Fibroblast of skin of left biceps (primary cell): ENCODE results near the gene PANX3.

Experiments
- DNase-seq, 2 experiments: peaks; one replicate each; pipeline ENCODE4 v3.0.0-alpha.2; 2013; ENCODE audit warnings: low read depth in 2 of 2

The PANX3 gene

DNA sequence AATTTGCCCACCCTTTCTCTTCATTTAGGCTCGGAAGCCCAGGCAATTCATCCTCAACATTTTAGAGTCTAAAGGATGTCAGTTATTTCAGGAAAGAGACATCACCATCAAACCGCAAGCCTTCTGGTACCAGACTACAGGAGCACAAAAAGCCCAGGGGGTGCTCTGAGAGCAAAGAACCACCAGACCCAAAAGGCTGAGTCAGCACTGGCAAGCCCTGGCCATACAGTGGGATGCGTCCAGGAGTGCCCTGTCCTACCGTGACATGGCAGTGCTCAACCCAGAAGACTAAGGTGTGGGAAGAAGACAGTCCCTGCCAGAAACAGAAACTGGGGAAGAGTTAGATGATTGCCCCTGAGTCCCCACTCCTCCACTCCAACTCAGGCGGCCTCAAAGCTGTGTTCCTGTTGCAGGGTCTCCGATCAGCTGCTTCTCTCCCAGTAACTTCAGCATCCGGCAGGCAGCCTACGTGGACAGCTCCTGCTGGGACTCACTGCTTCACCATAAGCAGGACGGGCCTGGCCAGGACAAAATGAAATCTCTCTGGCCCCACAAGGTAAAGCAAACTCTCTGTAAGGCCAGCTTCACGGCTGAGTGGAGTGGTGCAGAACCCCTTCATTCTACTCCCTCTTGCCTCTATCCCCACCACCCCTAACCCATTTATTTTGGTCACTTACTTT is 1.5 kb downstream of the PANX3 start:
- DNase-seq = no peak

DNA sequence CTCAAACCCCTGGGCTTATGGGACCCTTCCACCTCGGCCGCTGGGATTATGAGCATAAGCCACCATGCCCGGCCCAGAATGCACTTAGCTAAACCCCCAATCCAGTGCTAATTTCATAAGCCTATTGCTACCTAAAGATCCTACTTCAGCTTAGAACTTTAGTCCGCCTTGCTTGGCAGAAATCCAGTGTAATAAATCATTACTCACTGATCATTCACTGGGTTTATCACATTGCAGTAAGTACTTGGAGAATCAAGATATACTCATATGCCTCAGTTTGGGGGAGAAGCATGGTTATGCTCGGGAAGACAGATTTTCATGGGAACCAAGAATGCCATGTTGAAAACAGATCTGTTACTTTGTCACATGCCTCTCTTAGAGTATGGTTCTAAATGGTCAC is 7.6 kb downstream of the PANX3 start:
- DNase-seq = no peak

DNA sequence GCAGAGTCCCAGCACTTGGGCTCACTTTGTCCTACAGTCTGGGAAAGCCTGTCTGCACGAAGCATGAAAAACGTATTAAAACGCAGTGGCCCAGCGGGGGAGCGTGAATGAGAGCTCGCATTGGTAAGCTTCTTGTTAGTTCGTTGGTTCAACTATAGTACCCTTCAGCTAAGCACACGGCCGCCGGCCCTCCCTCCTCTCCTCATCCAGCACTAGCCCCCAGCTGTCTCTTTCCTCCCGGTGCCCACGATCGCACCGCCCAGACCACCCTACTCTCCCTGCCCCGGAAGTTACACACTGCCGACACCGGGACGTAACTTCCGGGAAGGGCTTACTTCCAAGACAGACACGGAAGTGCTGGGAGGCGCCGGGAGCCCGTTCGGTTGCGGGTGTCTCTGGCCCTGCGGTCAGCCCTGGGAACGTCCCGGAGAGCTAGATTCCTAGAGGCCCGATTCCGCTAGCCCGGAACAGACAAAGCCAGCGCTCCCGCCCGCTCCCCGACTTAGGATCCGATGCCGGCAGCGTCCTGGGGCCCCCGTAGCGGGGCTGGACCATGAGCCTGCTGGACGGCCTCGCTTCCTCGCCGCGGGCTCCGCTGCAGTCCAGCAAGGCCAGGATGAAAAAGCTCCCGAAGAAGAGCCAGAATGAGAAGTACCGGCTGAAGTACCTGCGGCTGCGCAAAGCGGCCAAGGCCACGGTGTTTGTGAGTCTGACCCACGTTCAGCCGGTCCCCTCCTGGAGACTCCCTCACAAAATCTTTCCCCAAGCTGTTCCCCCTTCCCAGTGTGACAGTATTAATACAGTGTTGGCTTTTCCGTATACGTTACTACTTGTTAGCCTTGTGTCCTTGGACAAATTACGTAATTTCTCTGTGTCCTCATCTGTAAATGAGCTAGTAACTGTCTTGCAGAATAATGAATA is 11.6 kb downstream of the PANX3 start, which contains the start of gene TBRG1:
Gene TBRG1, plus strand, starts transcription at position 334 of the 921 bp plus-strand sequence. Its CDS starts 220 bp downstream, at position 554.
- peak; percentile 71 for DNase-seq

- no peak for DNase-seq
These were observed 12.8 kb downstream of the PANX3 start for GRCh38 chr11:124623861-124624525.

GRCh38 chr11:124625504-124626168 is 14.4 kb downstream of the PANX3 start:
- DNase-seq = no peak

DNA sequence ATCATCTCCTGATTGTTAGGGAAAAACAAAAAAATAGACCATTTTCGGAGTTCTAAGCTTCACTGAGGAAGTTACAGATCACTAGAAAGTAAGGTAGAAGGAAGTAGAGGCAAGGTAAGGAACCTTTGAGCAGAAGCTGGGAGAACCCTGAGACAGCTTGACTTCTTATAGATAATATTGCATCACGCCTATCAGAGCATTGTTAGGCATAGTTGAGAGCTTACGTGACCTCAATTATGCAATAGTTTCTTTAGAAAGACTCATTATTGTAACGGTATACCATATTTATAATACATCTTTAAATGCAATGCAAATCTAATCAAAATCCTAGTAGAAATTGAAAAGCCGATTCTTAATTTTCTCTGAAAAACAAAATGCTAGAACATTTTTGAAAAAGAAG is 16.3 kb downstream of the PANX3 start:
- no peak for DNase-seq

GRCh38 chr11:124629961-124630360 is 18.7 kb downstream of the PANX3 start:
- no peak for DNase-seq

GRCh38 chr11:124633355-124633754 is 22.1 kb downstream of the PANX3 start:
- DNase-seq = no peak

DNA sequence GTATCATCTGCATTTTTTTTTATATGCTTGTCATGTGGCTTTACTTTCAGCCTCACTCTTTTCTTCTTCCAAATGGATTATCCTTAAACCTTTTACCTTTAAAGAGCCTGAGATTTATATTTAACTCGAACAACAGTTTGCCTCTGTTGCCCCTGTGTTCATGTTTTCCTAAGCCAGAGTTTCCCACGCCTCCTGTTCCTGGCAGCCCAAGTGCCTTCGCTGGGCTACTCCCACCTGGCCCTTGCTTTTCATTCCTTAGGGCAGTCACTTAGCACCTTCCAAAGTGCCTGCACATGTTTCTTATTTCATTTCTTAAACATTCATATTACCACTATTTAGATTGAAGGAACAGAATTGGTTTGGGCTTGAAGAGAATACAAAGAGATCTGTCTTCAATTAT is 24.7 kb downstream of the PANX3 start:
- DNase-seq = no peak

DNA sequence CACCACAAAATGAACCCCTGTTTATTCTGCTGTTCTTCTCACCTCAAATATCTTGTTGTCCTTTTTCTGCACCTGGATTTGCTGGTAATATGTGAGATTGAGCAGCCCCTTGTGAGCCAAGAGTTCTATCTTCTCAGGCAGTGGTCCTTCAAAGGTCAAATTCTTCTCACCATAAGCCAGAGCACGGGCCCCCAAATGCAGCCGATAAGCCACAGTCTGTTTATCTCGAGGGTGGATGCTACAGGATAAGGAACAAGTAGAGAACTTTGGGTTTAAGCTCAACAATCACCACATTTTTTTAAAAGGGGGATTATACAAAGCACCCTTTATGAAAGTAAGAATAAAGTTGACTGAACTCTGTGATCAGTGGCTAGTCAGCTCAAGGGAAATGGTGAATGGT is 27.3 kb downstream of the PANX3 start:
- DNase-seq = no peak

DNA sequence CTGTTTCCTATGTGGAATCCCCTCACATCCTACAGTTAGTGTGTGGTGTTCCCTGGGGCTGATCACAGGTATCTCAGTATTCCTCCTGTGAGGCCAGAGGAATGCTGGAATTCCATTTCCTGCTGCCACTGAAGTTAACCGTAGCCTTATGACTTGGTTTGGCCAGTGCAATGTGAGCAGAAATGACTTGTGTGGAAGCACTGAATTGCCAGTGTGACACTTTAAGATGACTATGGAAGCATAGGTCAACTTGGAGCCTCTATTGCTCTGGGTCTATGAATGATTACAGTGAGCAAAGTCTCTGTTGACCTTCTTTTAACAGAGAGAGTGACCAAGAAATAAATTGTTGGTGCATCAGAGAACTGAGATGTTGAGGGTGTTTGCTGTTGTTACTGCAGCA is 28.0 kb downstream of the PANX3 start:
- no peak for DNase-seq

DNA sequence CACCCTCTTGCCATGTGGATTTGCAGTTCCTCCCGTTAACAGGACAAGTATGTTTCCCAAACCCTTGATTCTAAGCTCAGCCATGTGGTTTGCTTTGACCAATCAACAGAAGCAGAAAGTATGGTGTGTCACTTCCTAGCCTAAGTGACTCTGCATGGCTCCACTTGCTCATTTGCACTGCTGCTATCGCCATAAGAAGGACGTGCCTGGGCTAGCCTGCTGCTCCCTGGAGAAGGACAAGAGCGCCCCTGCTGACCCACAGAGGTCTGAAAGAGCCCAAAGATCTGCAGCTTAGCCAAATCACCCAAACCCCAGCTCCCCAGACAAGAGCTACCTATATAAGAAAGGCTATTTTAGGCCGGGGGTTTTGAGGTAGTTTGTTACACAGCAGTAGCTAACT is 29.4 kb downstream of the PANX3 start:
- no peak for DNase-seq

DNA sequence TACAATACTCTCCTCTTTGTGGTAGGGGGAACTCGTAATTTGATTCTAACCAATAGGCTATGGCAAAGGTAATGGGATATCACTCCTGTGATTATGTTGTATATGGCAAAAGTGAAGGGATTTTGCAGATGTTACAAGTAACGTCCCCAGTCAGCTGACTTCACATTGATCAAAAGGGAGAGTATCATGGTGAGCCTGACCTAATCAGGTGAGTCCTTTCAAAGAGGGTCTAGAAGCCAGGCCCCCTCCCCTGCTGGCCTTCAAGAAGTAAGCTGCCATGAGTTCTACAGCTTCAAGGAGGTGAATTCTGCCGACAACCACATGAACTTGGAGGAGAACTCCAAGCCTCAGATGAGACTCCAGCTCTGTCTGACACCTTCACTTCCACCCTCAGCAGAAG is 31.4 kb downstream of the PANX3 start:
- DNase-seq = no peak

GRCh38 chr11:124643042-124643604 is 31.9 kb downstream of the PANX3 start:
- no peak for DNase-seq

DNA sequence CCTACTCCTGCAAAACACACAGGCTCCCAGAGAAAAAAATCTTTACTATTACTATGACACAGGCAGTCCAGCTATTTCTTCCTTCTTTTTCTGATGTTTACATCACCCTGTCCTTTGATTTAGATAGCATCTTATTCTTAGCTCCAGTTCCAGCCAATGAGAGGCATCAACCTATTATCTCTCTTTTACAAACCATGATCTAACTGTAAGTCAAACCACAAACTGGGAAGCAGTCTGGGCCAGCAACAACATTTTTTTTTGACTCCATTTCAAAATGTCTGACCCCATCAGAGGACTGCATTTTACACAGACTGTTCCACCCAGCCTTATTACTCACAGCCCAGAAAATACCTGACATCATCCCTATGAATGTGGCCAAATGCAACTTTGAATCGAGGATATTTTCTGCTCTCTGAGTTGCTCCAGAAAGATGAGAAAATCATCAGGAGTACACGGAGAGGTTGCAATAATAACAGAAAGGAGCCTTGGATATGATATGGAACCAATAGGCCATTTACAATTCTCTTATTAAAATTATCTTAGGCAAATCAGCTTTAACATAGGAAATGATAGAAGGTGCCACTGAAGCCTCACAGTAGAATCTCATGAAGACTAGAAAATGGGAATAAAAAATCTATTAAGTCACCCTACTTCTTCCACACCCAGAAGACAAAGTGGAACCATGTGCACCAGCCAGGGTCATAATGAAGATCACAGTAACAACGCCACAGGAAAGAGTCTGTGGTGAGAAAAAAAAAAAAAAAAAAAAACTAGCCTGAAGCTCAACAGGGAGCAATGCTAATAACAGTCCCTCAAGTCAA is 32.6 kb downstream of the PANX3 start:
- DNase-seq = peak; percentile 53 to 68

DNA sequence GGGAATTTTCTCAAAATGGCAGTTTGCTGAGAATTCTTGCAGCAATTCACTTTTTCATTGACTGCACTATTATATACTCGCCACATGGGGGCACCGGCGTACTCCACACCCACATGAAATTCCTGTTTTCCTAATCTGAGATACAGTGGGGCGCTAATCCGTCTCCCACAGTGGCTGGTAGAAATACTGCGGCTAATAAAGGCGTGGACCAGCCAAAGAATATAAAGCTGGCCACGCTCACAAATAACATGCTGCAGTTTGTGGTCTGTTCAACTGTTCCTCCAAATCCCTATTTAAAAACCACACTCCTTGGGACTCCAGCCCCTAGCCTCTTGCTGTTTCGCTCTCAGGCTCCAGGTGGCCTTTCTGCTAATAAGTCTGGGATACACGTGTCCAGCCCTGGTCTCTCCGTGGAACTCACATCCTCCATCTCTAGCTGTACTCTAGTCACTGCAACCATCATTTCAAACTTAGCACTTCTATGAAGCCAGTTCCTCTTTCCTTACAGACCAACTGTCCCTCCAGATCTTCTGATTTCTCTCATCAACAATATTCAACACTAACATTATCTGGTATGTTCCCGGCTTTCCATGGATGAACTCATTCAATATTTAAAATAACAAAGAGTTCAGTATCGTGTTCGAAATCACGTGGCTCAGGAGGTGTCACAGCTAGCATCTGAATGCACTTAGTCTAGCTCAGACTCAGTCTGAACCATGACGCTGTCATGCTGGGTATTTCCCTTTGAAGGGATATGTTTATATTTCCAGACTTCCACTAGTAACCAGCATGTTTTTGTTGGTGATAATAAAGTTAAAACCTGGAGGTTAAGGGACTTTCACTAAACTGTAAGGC is 33.4 kb downstream of the PANX3 start:
- DNase-seq = peak in 1 of 2 experiments; percentile 33

GRCh38 chr11:124646148-124646547 is 34.9 kb downstream of the PANX3 start:
- no peak for DNase-seq

DNA sequence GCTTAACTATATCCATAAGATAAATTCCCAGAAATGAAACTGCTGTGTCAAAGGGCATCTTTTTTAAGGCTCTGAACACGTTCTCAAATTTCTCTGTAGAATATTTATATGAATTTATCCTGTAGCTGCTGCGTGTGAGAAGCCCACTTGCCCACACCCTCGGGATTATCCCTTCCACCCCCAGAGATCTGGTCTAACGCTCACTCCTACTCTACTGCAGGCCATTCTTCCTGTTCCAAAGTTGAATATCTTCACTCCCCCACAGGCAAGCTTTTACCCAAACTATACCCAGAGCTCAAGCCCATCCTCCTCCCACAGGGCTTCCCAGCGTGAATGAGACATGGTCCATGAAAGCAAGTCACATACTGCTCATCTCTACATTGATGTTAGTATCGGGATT is 37.4 kb downstream of the PANX3 start:
- no peak for DNase-seq

DNA sequence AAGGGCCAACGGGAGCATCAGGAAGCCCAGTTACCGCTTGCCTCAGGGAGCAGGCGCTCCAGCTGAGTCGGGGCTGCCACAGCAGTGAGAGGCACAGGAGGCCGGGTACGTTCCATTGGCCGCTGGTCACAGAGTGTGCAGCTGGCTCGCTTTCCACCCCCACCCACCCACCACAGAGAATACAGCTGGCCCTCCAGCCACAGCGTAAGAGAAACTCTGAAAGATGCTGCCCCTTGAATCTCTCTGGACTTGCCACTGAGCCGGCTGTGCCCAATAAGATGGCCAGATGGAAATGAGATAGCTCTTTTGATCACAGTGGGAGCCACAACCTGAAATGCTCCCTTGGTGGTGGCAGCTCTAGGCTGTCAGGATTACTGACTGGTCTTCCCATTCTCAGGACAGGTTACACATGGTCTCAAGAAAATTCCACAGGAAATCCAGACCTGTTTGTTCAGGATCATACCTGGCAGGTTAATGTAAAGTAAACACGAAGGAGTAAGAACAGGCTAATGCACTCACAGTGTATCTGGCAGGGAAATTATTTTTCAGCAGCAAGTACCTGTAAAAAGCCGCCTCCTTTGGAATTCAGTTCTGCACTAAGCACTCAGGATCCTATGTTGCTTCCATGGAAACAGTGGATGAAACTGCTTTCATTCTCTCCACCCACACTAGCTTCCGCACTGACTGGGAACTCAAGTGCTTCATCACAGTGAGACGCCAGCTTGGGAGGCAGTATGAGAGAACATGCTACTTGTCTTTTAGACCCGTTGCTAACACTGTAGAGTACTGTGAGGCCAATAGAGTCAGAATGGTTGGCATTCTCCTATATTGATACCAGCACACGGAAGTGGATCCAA is 45.8 kb downstream of the PANX3 start:
- DNase-seq = no peak
